GM21825 (cell line): Measurements from ENCODE around the gene ABHD16B.
"Not testable (repeated sequence)": the region's sequence is repeated elsewhere in the genome, so short reads cannot be mapped to it uniquely, and the experiment has no call there.

Experiments used
- ATAC-seq: cut with Tn5 transposase; IDR thresholded peaks from one replicate; pipeline ENCODE4 v1.9.1; 2021; ENCODE audit warnings: mild to moderate bottlenecking, moderate library complexity; ENCODE audit not compliant: unreplicated experiment

ABHD16B gene

GRCh38 chr20:63874241-63874640, 12.9 kb downstream of the ABHD16B start:
- not testable (repeated sequence) for ATAC-seq

GRCh38 chr20:63876489-63877036, 15.3 kb downstream of the ABHD16B start:
- no peak for ATAC-seq

- no peak for ATAC-seq
Measured at GRCh38 chr20:63877755-63878470, 16.6 kb downstream of the ABHD16B start.

DNA sequence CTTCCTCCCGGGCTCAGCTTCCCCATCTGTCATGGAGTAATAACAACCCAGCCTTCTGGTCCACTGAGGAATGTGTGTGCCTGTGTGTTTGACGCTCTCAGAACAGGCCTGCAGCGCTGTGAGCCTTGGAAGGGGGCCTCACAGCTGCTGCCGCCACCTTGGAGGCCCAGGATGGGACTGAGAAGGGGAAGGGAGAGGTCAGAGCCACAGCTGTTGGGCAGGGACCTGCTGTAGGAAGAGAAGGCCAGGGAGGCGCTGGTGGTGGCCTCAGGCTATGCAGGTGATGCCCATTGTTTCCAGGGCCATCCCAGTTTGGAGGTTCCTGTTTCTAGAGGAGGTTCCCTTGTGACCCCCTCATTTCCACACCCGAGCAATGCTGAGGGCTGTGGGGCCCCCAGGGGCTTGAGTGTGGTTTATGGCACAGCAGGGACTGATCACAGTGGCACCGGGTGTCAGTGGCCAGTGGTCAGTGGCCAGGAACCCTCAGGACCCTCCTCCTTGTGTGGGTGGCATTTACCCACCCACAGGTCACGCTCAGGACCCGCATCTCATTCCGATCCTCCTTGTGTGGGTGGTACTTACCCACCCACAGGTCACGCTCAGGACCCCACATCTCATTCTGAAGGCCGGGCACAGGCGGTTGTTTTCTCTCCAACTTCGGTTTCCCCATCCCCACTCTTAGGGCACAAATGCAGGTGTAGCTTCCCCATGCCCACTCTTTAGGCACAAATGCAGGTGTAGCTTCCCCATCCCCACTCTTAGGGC, 17.8 kb downstream of the ABHD16B start:
- ATAC-seq: no peak

DNA sequence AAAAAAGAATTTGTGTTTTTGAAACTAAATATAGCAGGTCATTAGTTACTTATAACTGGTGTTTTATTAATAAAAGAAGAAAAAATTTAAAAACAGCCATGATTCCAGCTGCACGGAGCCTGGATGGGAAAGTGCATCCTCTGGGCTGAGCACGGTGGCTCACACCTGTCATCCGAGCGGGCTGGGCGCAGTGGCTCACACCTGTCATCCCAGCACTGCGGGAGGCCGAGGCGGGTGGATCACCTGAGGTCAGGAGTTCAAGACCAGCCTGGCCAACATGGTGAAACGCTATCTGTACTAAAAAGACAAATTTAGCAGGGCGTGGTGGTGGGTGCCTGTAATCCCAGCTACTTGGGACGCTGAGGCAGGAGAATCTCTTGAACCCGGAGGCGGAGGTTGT, 19.6 kb downstream of the ABHD16B start:
- not testable (repeated sequence) for ATAC-seq

DNA sequence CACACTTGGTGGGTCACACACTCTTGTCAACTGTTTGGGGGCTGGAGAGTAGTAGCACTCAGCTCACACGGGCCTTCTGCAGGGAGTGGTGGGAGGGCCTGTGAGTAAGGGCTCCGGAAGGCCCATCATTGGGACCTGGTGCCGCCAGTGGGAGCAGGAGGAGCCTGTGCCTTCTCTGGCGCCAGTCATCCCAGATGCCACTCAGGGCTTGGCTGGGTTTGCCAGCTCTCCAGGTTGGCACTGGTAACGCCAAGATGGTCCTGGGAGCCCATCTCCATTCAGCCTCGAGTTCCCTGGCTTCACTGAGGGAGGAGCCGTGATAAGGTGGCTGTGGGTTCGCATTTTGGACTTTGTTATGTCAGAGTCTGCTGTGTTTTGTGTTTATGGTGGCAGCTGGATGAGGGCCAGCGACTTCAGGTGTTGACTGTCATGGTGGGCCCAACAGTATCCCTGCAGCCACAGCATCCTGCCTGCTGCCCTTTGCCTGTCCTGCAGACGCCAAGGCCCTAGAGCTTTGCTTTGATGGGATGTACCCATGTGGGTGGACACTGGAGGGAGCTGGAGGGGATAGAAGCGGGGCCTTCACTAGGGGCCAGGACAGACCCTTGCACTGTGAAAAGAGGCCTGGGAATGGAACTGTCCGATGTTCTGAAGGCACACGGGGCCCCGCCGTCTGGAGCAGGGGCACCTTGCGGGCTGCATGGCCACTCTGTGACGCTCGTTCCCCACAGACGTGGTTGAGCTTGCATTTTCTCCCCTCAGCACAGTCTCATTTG, 20.3 kb downstream of the ABHD16B start:
- no peak for ATAC-seq

DNA sequence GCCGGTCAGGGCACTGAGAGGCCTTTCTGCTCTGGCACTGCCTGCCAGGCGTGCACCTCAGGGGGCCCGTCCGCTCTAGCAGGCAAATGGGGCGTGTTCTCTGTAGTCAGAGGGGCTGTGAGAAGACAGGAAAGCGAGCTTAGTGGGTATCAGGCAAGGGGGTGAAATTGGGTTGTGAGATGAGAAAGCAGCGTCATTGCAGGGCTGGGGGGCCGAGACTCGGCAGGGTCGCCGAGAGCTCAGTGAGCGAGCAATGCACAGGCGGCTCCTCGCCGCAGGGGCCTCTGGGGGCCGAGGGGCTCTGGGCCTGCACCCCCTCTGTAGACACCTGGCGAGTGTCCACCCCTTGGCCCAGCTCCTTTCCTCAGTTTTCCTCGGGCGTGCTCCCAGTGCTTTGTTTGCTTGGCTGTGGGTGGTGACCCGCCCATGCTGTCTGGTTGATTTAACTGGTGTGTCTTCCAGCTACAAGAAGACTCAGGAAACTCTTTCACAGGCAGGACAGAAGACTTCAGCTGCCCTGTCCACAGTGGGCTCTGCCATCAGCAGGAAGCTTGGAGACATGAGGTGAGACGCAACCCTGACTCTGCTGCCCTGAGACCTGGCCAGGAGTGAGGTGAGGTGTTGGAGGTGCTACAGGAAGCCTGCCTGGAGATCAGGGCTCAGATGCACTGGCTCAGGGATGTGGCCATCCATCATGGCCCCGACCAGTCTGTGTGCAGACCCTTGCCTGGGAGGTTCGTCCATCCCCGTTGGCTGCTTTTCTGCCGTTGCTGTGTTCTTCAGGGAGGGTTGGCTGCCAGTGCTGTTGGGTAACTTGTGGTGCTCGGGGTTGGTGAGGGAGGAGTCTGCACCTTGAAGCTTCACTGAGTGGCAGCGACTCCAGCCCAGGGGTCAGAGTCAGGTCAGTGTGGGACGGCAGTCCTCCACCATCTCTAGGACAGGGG, 21.2 kb downstream of the ABHD16B start:
- no peak for ATAC-seq

- ATAC-seq: no peak
Measured at GRCh38 chr20:63883201-63883593, 21.9 kb downstream of the ABHD16B start.

GRCh38 chr20:63884506-63885263, 23.4 kb downstream of the ABHD16B start:
- no peak for ATAC-seq

GRCh38 chr20:63885264-63886053, 24.2 kb downstream of the ABHD16B start:
- ATAC-seq: no peak

- no peak for ATAC-seq
Measured at GRCh38 chr20:63886054-63886419, 24.7 kb downstream of the ABHD16B start.

DNA sequence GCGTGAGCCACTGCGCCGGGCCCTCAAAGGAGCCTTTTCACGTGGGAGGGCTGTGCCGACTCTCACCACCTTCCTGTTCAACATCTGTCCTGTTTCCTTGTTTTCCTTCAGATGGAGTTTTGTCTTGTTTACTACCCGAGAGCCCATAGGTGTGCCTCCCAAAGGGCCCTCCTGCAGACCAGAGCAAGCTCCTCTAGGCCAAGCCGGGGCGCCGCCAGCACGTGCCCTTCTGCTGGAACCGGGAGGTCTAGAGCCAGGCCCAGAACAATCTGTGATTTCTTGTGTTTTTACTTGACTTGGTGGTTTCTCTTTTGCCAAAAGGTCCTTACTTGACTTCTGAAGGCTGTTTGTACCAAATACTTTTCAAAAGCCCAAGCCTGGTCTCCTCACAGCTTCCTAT, 25.6 kb downstream of the ABHD16B start:
- ATAC-seq: no peak

DNA sequence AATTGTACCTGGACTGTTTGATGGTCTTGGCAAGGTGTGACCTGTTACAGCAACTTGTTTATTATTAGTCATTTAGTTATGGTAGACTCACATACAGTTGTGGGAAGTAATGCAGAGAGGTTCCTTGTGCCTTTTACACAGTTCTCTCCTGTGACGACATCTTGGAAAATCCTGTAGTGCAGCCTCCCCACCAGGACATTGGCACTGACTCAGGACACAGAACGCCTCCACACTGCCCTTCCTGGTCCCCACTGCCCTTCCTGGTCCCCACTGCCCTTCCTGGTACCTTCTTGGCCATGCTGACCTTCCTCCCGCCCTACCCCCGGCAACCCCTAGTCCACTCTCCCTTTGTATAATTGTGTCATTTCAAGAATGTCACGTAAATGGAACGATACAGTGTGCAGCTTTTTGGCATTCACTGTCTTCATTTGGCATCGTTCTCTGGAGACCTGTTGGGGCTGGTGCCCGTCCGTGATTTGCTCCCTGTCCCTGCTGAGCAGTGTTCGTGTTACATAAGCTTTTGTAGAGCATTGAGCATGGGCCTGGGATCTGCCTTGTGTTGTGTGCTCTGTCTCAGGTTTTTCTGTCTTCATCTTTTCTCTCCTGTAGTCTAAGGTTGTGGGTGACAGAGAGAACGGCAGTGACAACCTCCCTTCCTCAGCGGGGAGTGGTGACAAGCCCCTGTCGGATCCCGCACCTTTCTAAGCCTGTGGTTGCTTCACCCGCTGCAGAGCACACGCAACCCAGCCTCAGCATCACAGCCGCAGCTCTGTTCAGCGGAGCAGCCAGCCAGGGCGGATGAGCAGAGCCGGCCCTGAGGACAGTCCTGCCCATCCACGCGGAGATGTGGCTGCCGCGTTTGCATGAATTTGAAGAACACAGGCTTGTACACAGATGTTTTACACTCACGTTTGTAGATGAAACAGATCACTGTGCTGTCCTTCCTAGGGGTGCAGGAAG, 28.2 kb downstream of the ABHD16B start:
- ATAC-seq: no peak

DNA sequence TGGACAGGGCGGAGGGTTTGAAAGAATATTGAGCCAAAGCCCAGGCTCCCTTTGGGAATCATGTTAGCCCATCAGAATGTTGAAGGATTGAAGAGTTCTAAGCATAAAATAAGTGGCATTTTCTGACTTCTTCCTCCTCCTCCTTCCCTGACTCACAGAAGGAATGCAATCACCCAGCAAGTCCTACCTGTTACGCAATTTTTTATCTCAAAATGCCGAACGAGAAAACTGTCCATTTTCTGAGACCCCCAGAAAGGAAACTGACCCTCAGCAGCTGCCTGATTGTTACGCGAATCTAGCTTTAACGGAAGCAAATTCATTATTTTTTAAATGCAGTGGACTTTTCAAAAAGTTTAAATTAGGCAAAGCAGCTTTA, 28.9 kb downstream of the ABHD16B start:
- ATAC-seq: no peak

DNA sequence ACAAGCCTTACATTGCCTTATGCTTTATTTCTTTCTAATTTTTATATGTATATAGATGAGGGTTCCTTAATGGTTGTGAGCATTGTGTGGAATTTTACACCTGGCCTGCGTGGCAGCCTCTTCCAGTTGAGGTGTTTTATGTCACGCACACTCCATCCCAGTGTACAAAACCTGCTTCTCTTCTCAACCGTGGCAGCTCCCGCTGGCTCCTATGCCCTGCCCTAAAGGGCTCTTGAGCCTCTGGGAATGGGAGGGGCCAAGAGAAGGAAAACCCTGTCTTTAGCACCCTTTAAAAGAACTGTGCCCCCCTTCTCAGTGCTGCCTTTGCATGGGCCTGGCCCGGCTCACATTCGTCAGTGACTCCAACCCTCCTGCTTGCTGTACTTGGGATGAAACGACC, 29.3 kb downstream of the ABHD16B start:
- ATAC-seq: no peak

DNA sequence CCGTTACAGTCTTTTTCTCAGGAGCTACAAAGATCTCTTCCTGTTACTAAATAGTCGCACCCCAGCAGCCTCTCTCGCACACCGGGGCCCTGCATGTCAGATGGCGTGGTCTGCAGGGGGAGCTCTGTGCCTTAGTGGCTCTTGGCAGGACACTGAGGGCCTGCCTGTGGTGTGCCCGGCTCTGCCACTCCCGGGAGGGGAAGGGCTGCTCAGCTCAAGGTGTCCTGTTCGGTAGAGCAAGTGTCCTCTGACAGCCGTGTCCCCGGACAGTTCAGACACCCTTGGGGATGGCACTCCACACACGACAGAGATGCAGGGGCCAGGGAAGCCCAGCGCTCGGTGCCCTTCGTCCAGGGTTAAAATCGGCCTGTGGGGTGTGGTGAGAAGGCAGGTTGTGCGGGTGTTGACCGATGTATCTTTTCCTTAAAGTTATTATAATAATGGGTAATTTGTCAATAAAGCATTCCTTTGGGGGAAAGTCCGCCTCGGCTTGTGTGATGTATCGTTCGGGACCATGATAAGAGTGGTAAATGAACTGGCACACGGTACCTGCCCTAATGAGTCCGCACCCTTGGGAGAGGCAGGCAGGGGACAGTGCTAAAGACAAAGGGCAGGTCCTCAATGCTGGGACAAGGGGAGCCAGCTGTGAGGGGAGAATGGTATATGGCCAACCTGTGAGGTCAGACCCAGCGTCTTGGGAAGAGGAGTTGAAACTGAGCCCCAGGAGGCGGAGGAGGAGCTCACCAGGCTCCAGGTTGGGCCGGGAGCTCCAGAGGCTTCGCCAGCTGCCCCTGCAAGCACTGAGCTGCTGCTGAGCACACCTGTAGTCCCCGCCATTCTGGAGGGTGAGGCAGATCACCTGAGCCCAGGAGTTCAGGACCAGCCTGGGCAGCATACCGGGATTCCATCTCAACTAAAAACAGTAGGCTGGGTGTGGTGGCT, 30.0 kb downstream of the ABHD16B start:
- ATAC-seq: no peak

GRCh38 chr20:63892402-63892801, 31.1 kb downstream of the ABHD16B start:
- no peak for ATAC-seq
